ENCODE measurements around the gene RRM2.

Gene RRM2

GRCh38 chr2:10159086-10159485 lies 36.5 kb downstream of the RRM2 start:
- DNase-seq = no peak

GRCh38 chr2:10159581-10160131 lies 37.1 kb downstream of the RRM2 start:
- DNase-seq = no peak

GRCh38 chr2:10160203-10160955 lies 37.8 kb downstream of the RRM2 start:
- DNase-seq = no peak

GRCh38 chr2:10161206-10161931 lies 38.8 kb downstream of the RRM2 start:
- no peak for DNase-seq

GRCh38 chr2:10161961-10162441 lies 39.5 kb downstream of the RRM2 start:
- no peak for DNase-seq

- DNase-seq = no peak
Observed at GRCh38 chr2:10162586-10163497, 40.3 kb downstream of the RRM2 start.

GRCh38 chr2:10163498-10164486 lies 41.3 kb downstream of the RRM2 start:
- no peak for DNase-seq

- no peak for DNase-seq
Observed at GRCh38 chr2:10164601-10165000, 42.1 kb downstream of the RRM2 start.

- no peak for DNase-seq
Observed at GRCh38 chr2:10165282-10165681, 42.7 kb downstream of the RRM2 start.

- DNase-seq = no peak
Observed at GRCh38 chr2:10165861-10166675, 43.5 kb downstream of the RRM2 start.

- no peak for DNase-seq
Observed at GRCh38 chr2:10166676-10167292, 44.2 kb downstream of the RRM2 start.

- DNase-seq = no peak
Observed at GRCh38 chr2:10167316-10167715, 44.8 kb downstream of the RRM2 start.

- DNase-seq = no peak
Observed at GRCh38 chr2:10168221-10168620, 45.7 kb downstream of the RRM2 start.

- DNase-seq = no peak
Observed at GRCh38 chr2:10169053-10169578, 46.6 kb downstream of the RRM2 start.

- DNase-seq = no peak
Observed at GRCh38 chr2:10169581-10169980, 47.0 kb downstream of the RRM2 start.

GRCh38 chr2:10170256-10170655 lies 47.7 kb downstream of the RRM2 start:
- no peak for DNase-seq

- no peak for DNase-seq
Observed at GRCh38 chr2:10171006-10171800, 48.7 kb downstream of the RRM2 start.

GRCh38 chr2:10172033-10172871 lies 49.7 kb downstream of the RRM2 start:
- DNase-seq = no peak
